ENCODE data around the gene CSF2. TPM values are rescaled to one million over a fixed set of nuclear protein-coding genes. Genes with fewer than 3 reads are reported as not detected.

CSF2 gene
- polyA plus RNA-seq, 1 donor (not counting 4 experiments of a cell fraction or from before 2014, with no cell fraction given): 7.2 TPM

GRCh38 chr5:132029609-132030330 lies 43.8 kb upstream of the CSF2 start:
- Histone ChIP-seq H3K9me3 (ENCODE audit: control insufficient read depth, low read depth, low read length) (no peaks in the 10 kb centered on the region), H3K27ac (ENCODE audit: control insufficient read depth, insufficient read depth, low read length) (no peak overlapping the region), H2AFZ (ENCODE audit: control insufficient read depth, low read length) (no peak overlapping the region), H3K36me3 (ENCODE audit: control insufficient read depth in 2 of 2, extremely low read depth in 1 of 2, insufficient read depth in 2 of 2, low read length in 2 of 2) (no peaks in the 10 kb centered on the region), H3K9ac (ENCODE audit: control insufficient read depth, extremely low read depth, insufficient read depth, low read length) (no peak overlapping the region), H3K4me3 (ENCODE audit: control insufficient read depth in 2 of 3, extremely low read depth in 1 of 3, insufficient read depth in 2 of 3, low read depth in 1 of 3, low read length in 3 of 3) (no peak overlapping the region), H3K9me1 (ENCODE audit: control insufficient read depth, extremely low read depth, insufficient read depth, low read length) (no peaks in the 10 kb centered on the region), H3K27me3 (ENCODE audit: control insufficient read depth, extremely low read depth, insufficient read depth, low read length) (peaks cover 17% of the 10 kb centered on the region), H3K4me2 (ENCODE audit: control insufficient read depth, extremely low read depth, insufficient read depth, low read depth, low read length) (no peak overlapping the region), H3K79me2 (ENCODE audit: control insufficient read depth, insufficient read depth, low read length) (no peaks in the 10 kb centered on the region), H4K20me1 (ENCODE audit: control insufficient read depth, extremely low read depth, insufficient read depth, low read length) (peaks cover 2% of the 10 kb centered on the region), H3K4me1 (ENCODE audit: control insufficient read depth, extremely low read depth, insufficient read depth, low read length) (no peaks in the 10 kb centered on the region)
- FAIRE-seq (no peak), DNase-seq (ENCODE audit: low read depth, low spot score) (no peak)
- TF ChIP-seq EZH2 (IDR thresholded peaks at IDR 0.05; ENCODE audit: low read length): no peak
- no peak for TF ChIP-seq CTCF (optimal IDR thresholded peaks at IDR 0.05 in 1 of 3, IDR thresholded peaks at IDR 0.05 in 1 of 3, conservative IDR thresholded peaks at IDR 0.05 in 1 of 3; ENCODE audit: extremely low read depth in 1 of 3, insufficient read depth in 2 of 3, low read length in 3 of 3)
- dilution Hi-C loops (cut with MboI; ENCODE audit: extremely low pct_ligation_motif_present, low sequenced_read_pairs): no loop called here

GRCh38 chr5:132030610-132031009 lies 43.0 kb upstream of the CSF2 start:
- no peak for DNase-seq (ENCODE audit: low read depth, low spot score)

More at GRCh38 chr5:132030610-132031009, 43.0 kb upstream of the CSF2 start:
- H4K20me1 ChIP-seq (ENCODE audit: control insufficient read depth, extremely low read depth, insufficient read depth, low read length): peaks cover 2% of the 10 kb centered on the region
- H3K79me2 ChIP-seq (ENCODE audit: control insufficient read depth, insufficient read depth, low read length): no peaks in the 10 kb centered on the region
- dilution Hi-C loops (cut with MboI; ENCODE audit: extremely low pct_ligation_motif_present, low sequenced_read_pairs): no loop called here
- H3K4me1 ChIP-seq (ENCODE audit: control insufficient read depth, extremely low read depth, insufficient read depth, low read length): no peaks in the 10 kb centered on the region
- no peaks in the 10 kb centered on the region for H3K9me1 ChIP-seq (ENCODE audit: control insufficient read depth, extremely low read depth, insufficient read depth, low read length)
- no peak overlapping the region for H3K27ac ChIP-seq (ENCODE audit: control insufficient read depth, insufficient read depth, low read length)
- no peak overlapping the region for H2AFZ ChIP-seq (ENCODE audit: control insufficient read depth, low read length)
- H3K4me3 ChIP-seq (ENCODE audit: control insufficient read depth in 2 of 3, extremely low read depth in 1 of 3, insufficient read depth in 2 of 3, low read depth in 1 of 3, low read length in 3 of 3): no peak overlapping the region
- no peaks in the 10 kb centered on the region for H3K9me3 ChIP-seq (ENCODE audit: control insufficient read depth, low read depth, low read length)
- H3K9ac ChIP-seq (ENCODE audit: control insufficient read depth, extremely low read depth, insufficient read depth, low read length): no peak overlapping the region
- no peak for FAIRE-seq
- no peaks in the 10 kb centered on the region for H3K36me3 ChIP-seq (ENCODE audit: control insufficient read depth in 2 of 2, extremely low read depth in 1 of 2, insufficient read depth in 2 of 2, low read length in 2 of 2)
- peaks cover 17% of the 10 kb centered on the region for H3K27me3 ChIP-seq (ENCODE audit: control insufficient read depth, extremely low read depth, insufficient read depth, low read length)
- no peak overlapping the region for H3K4me2 ChIP-seq (ENCODE audit: control insufficient read depth, extremely low read depth, insufficient read depth, low read depth, low read length)
- no peak for TF ChIP-seq EZH2 (IDR thresholded peaks at IDR 0.05; ENCODE audit: low read length)
- TF ChIP-seq CTCF (optimal IDR thresholded peaks at IDR 0.05 in 1 of 3, IDR thresholded peaks at IDR 0.05 in 1 of 3, conservative IDR thresholded peaks at IDR 0.05 in 1 of 3; ENCODE audit: extremely low read depth in 1 of 3, insufficient read depth in 2 of 3, low read length in 3 of 3): no peak

Data from keratinocyte (primary cell).